Epithelial cell of prostate (primary cell): ENCODE data around the gene SLC26A4.

Experiments used
- DNase-seq: peaks from one replicate; pipeline ENCODE4 v3.0.0-alpha.2; 2011; ENCODE audit warnings: low read depth, low spot score
- H3K27ac ChIP-seq: fragments of 450-650 bp; 2 replicates; pipeline ENCODE4 v1.5.1; 2017; ENCODE audit warnings: mild to moderate bottlenecking

The SLC26A4 gene

GRCh38 chr7:107742678-107743566 is 82.3 kb downstream of the SLC26A4 start:
- peak overlapping the region; percentile 88 for H3K27ac ChIP-seq
- DNase-seq: no peak

- peak within 1 kb of the TSS; percentile 88 for H3K27ac ChIP-seq
Observed at GRCh38 chr7:107743567-107744344, 83.1 kb downstream of the SLC26A4 start, which contains the start of gene CBLL1. CBLL1 (plus strand) TSS chr7:107744142; CDS start chr7:107744164, 22 bp downstream.

GRCh38 chr7:107744345-107744750 is 83.7 kb downstream of the SLC26A4 start:
- DNase-seq: no peak
- H3K27ac ChIP-seq: peak overlapping the region; percentile 88

More at GRCh38 chr7:107743567-107744344, 83.1 kb downstream of the SLC26A4 start, which contains the start of gene CBLL1:
- DNase-seq: peak; percentile 72

GRCh38 chr7:107746006-107746405 is 85.4 kb downstream of the SLC26A4 start:
- H3K27ac ChIP-seq: no peak overlapping the region
- no peak for DNase-seq

- no peak overlapping the region for H3K27ac ChIP-seq
- no peak for DNase-seq
Observed at GRCh38 chr7:107751113-107751512, 90.5 kb downstream of the SLC26A4 start.

- DNase-seq: no peak
- H3K27ac ChIP-seq: no peak overlapping the region
Observed at GRCh38 chr7:107754642-107755041, 94.0 kb downstream of the SLC26A4 start.

- DNase-seq: no peak
- no peak overlapping the region for H3K27ac ChIP-seq
Observed at GRCh38 chr7:107758667-107759066, 98.0 kb downstream of the SLC26A4 start.

GRCh38 chr7:107767391-107767790 is 106.8 kb downstream of the SLC26A4 start:
- DNase-seq: no peak
- H3K27ac ChIP-seq: no peak overlapping the region
